Stomach (tissue), 19 donors: Measurements from ENCODE around the gene ZMAT1. TPM values are rescaled to one million over a fixed set of nuclear protein-coding genes. Genes with fewer than 3 reads are reported as not detected.
"Not testable (repeated sequence)": the region's sequence is repeated elsewhere in the genome, so short reads cannot be mapped to it uniquely, and the experiment has no call there.

Experiments
- DNase-seq, 2 donors: peaks; one replicate each; pipeline versions ENCODE4 v3.0.0 to v3.0.0-alpha.2; 2013 to 2019
- H3K27ac ChIP-seq, 5 donors: fragments of 200-600 bp in 4 of 5; sonication (generic) in 4 of 5; one replicate each; pipeline ENCODE4 v1.5.1; 2013 to 2019; ENCODE audit warnings: mild to moderate bottlenecking in 1 of 5, moderate library complexity in 1 of 5
- H3K27me3 ChIP-seq, 3 donors: fragments of 200-600 bp; sonication (generic); one replicate each; pipeline ENCODE4 v1.5.1; 2017 to 2019; ENCODE audit warnings: mixed run types in 1 of 3
- H3K36me3 ChIP-seq, 4 donors: fragments of 200-600 bp; sonication (generic); 1 replicate in 3 of 4; 2 replicates in 1 of 4; pipeline ENCODE4 v1.5.1; 2016 to 2019
- H3K4me1 ChIP-seq, 4 donors: fragments of 200-600 bp; sonication (generic); one replicate each; pipeline ENCODE4 v1.5.1; 2016 to 2019
- H3K4me3 ChIP-seq, 4 donors: fragments of 200-600 bp; sonication (generic) in 3 of 4; one replicate each; pipeline ENCODE4 v1.5.1; 2016 to 2019; ENCODE audit warnings: mild to moderate bottlenecking in 1 of 4
- H3K9me3 ChIP-seq, 4 donors: fragments of 200-600 bp; sonication (generic); one replicate each; pipeline ENCODE4 v1.5.1; 2016 to 2019
- CTCF ChIP-seq, 7 experiments: fragments of 450-650 bp in 4 of 7; fragments of 200-600 bp in 3 of 7; sonication (generic) in 3 of 7; IDR thresholded peaks; one replicate each; pipeline ENCODE4 v1.5.1; 2016 to 2019; ENCODE audit warnings: antibody characterized with exemption in 7 of 7, control low read depth in 2 of 7, mild to moderate bottlenecking in 1 of 7
- EP300 ChIP-seq: sonication (generic); formaldehyde crosslinking; IDR thresholded peaks from one replicate; pipeline ENCODE4 v1.6.1; 2017; ENCODE audit warnings: antibody characterized with exemption
- POLR2A ChIP-seq, 4 donors: fragments of 450-650 bp; IDR thresholded peaks; one replicate each; pipeline ENCODE4 v1.6.1; 2016; ENCODE audit warnings: antibody characterized with exemption in 4 of 4, control low read depth in 2 of 4, mild to moderate bottlenecking in 1 of 4, moderate library complexity in 1 of 4
- POLR2AphosphoS5 ChIP-seq, 3 donors: sonication (generic); formaldehyde crosslinking; IDR thresholded peaks; one replicate each; pipeline ENCODE4 v1.6.1; 2016; ENCODE audit warnings: antibody characterized with exemption in 3 of 3
- WGBS, 5 donors: extraction: QIAGEN DNeasy Blood & Tissue Kit in 3 of 5; methylation state at CpG; one replicate each; pipeline versions ENCODE4 v1.1.5 to v1.1.7; 2013 to 2018; 5-methylcytosine and 5-hydroxymethylcytosine counted together
- intact Hi-C: fragments of 100-400 bp; cut with DNase I; formaldehyde crosslinking; loops from one replicate; pipeline ENCODE4 v1.15.1; 2023; ENCODE audit warnings: low total_unique reads
- long read RNA-seq, 10 donors: transcript quantifications; one replicate each; lab custom pipeline, GENCODE V29; 2026
- polyA plus RNA-seq, 3 donors: library from polyadenylated mRNA; stranded (reverse); fragments of 200-250 nt; gene quantifications; one replicate each; pipeline ENCODE4 v1.2.3, GENCODE V29; 2013
- total RNA-seq, 5 donors: library from RNA; depleted of rRNA; stranded (reverse); fragments of >200 nt; gene quantifications; one replicate each; pipeline versions ENCODE4 v1.1.0 to v1.2.3, GENCODE V29; 2014 to 2016
- donor health status: healthy with polysubstance abuse.
- donor health status: Bipolar disorder and iron deficiency.
- donor health status: healthy.

The ZMAT1 gene
- 10 to 100 TPM in 1 of 5 donors, 1 to 10 TPM in 4; 1.7 to 16.8 (median 7.3) TPM for total RNA-seq
- polyA plus RNA-seq, result 1 to 10 TPM in 2 of 3 donors, under 1 TPM in 1; 0.81 to 7.5 (median 2.1) TPM
- long read RNA-seq, donor 1, result 0 reads
- long read RNA-seq, donor 2, full-length matches to known transcripts, result 4 of 4 reads
- long read RNA-seq, donor 2, partial matches to known transcripts, result 0 of 4 reads
- long read RNA-seq, donor 2, other reads (novel, unspliced or antisense), result 0 of 4 reads
- long read RNA-seq, donor 3, full-length matches to known transcripts, result 1 of 1 reads
- long read RNA-seq, donor 3, partial matches to known transcripts, result 0 of 1 reads
- long read RNA-seq, donor 3, other reads (novel, unspliced or antisense), result 0 of 1 reads
- long read RNA-seq, donor 4, result 0 reads
- long read RNA-seq, donor 5, result 0 reads
- long read RNA-seq, donor 6, full-length matches to known transcripts, result 10 of 10 reads
- long read RNA-seq, donor 6, partial matches to known transcripts, result 0 of 10 reads
- long read RNA-seq, donor 6, other reads (novel, unspliced or antisense), result 0 of 10 reads
- long read RNA-seq, donor 7, full-length matches to known transcripts, result 1 of 1 reads
- long read RNA-seq, donor 7, partial matches to known transcripts, result 0 of 1 reads
- long read RNA-seq, donor 7, other reads (novel, unspliced or antisense), result 0 of 1 reads
- long read RNA-seq, donor 8, full-length matches to known transcripts, result 5 of 5 reads
- long read RNA-seq, donor 8, partial matches to known transcripts, result 0 of 5 reads
- long read RNA-seq, donor 8, other reads (novel, unspliced or antisense), result 0 of 5 reads
- long read RNA-seq, donor 9, result 0 reads
- long read RNA-seq, donor 10, full-length matches to known transcripts, result 1 of 1 reads
- long read RNA-seq, donor 10, partial matches to known transcripts, result 0 of 1 reads
- long read RNA-seq, donor 10, other reads (novel, unspliced or antisense), result 0 of 1 reads

GRCh38 chrX:101931488-101932248 is at the start of gene ZMAT1:
Gene ZMAT1 (minus strand): TSS chrX:101932027. CDS start chrX:101932008, 19 bp downstream.
- Histone ChIP-seq H3K9me3 (peaks cover 0 to 3% (median 0%) of the 10 kb centered on the region in 4 donors), H3K4me1 (peaks cover 0 to 8% (median 0%) of the 10 kb centered on the region in 4 donors), H3K4me3 (peak within 1 kb of the TSS; percentile 57 to 69 (median 62)), H3K27ac (peak within 1 kb of the TSS; percentile 85 to 97 (median 94)), H3K36me3 (no peaks in the 10 kb centered on the region), H3K27me3 (no peaks in the 10 kb centered on the region)
- TF ChIP-seq POLR2A (IDR thresholded peaks at IDR 0.05), result peak in 1 of 4 donors; percentile 55
- no peak for TF ChIP-seq CTCF (IDR thresholded peaks at IDR 0.05)
- TF ChIP-seq POLR2AphosphoS5 (IDR thresholded peaks at IDR 0.05), result peak; percentile 55 to 93 (median 91)
- WGBS, 5 donors, result 0 to 48% (median 6%) methylated on average over 34 to 64 of the region's 74 CpGs
- intact Hi-C loops, result no loop called here
- DNase-seq, result peak; percentile 91 to 96

- Histone ChIP-seq H3K4me1 (no peaks in the 10 kb centered on the region), H3K36me3 (no peaks in the 10 kb centered on the region), H3K27ac (no peak overlapping the region), H3K27me3 (no peaks in the 10 kb centered on the region), H3K9me3 (peaks cover 0 to 13% (median 4%) of the 10 kb centered on the region in 4 donors), H3K4me3 (no peak overlapping the region)
- DNase-seq, result no peak
- intact Hi-C loops, result no loop called here
- TF ChIP-seq POLR2A (IDR thresholded peaks at IDR 0.05), result no peak
- no peak for TF ChIP-seq POLR2AphosphoS5 (IDR thresholded peaks at IDR 0.05)
- no peak for TF ChIP-seq CTCF (IDR thresholded peaks at IDR 0.05)
- TF ChIP-seq EP300, result no peak
These were observed 45.3 kb upstream of the ZMAT1 start for GRCh38 chrX:101977106-101977505.

GRCh38 chrX:101973066-101973465 is 41.2 kb upstream of the ZMAT1 start:
- intact Hi-C loops, result no loop called here
- TF ChIP-seq POLR2AphosphoS5 (IDR thresholded peaks at IDR 0.05), result no peak
- no peak for TF ChIP-seq CTCF (IDR thresholded peaks at IDR 0.05)
- no peak overlapping the region for H3K4me3 ChIP-seq
- DNase-seq, result no peak
- H3K36me3 ChIP-seq, result no peaks in the 10 kb centered on the region
- H3K9me3 ChIP-seq, result peaks cover 0 to 13% (median 4%) of the 10 kb centered on the region in 4 donors
- no peaks in the 10 kb centered on the region for H3K4me1 ChIP-seq
- no peak overlapping the region for H3K27ac ChIP-seq
- no peaks in the 10 kb centered on the region for H3K27me3 ChIP-seq

- H3K27me3 ChIP-seq, intact Hi-C loops, H3K36me3 ChIP-seq, H3K4me1 ChIP-seq, DNase-seq, H3K27ac ChIP-seq, H3K4me3 ChIP-seq: not testable (repeated sequence)
- 43 to 62% (median 59%) methylated on average over 2 of the region's 2 CpGs; no CpG with 5 or more reads in 1 of the 5 donors for WGBS, 5 donors
- peaks cover 0 to 14% (median 9%) of the 10 kb centered on the region in 4 donors for H3K9me3 ChIP-seq
These were observed 33.2 kb upstream of the ZMAT1 start for GRCh38 chrX:101964923-101965539.
